GM18520 (cell line): ENCODE measurements around the gene DYNAP.

ENCODE experiments used
- ATAC-seq: cut with Tn5 transposase; IDR thresholded peaks from one replicate; pipeline ENCODE4 v1.9.1; 2021; ENCODE audit not compliant: unreplicated experiment

The DYNAP gene, protein sequence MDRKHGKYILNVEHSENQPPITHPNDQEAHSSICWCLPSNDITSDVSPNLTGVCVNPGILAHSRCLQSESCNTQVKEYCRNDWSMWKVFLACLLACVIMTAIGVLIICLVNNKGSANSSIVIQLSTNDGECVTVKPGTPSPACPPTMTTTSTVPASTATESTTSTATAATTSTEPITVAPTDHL

DNA sequence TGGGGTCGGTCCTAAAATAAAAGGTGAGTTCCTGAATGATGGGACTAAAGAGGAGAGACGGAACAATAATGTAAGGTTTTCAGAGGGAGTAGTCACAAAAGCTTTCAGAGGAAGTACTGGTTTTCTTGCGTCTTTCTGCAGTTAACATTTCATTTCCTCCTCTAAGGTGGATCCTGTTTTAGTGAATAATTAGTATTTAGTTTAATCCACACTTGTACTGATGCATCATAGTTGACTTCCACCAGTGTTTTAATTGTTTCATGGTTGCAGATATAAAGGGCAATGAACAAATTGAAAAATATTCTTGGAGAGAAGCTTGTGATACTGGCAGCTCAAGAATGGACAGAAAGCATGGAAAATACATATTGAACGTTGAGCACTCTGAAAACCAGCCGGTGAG is at the start of gene DYNAP:
Gene DYNAP, plus strand, starts transcription at position 301 of the 400 bp plus-strand sequence. Its CDS starts 38 bp downstream, at position 339.
- no peak for ATAC-seq

DNA sequence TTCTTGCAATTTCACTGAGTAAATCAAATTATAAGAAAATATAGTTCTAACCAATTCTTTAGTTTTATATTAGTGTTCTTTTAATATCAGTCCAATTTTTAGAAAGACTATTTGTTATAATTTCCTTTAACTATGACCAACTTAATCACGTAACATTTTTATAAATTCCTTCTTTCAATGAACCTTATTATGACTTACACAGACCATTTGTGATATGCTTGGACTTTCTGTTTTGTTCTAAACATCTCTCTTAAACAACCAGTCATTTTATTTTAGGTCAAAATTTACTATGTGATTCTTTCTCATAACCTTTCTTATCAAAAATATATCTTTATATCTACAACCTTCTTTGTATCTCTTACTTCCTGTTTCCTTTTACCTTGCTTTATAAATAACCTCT is 39.5 kb upstream of the DYNAP start:
- no peak for ATAC-seq

DNA sequence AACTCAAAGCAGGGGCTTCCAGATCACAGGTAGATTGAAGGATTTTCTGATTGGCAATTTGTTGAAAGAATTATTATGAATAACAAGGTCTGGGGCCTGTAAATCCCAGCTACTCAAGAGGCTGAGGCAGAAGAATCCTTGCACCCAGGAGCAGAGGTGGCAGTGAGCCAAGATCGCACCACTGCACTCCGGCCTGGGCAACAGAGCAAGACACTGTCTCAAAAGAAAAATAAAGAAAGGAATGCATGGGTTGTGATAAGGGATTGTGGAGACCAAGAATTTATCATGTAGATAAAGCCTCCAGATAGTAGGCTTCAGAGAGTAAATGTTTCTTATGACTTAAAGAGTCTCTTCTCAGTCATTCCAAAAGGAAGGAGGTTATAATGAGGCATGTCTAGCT is 35.8 kb upstream of the DYNAP start:
- no peak for ATAC-seq

DNA sequence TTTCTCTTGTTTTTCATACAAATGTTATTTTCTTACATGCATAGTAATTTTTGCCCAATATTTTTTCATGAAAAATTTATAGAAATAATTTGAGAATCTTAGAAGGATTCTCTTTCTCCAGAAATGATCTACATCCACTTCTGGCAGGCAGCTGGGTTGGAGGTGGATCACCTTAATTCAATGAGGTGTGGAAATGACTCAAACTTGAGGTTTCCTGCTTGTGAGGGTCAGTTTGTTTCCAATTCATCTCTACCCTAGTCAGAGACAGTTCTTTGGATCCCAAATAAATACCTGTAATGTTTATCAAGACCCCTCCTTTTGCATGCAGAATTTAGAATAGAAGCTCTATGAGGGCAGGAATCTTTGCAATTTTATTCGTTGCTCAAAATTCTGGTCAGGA is 35.0 kb upstream of the DYNAP start:
- no peak for ATAC-seq

DNA sequence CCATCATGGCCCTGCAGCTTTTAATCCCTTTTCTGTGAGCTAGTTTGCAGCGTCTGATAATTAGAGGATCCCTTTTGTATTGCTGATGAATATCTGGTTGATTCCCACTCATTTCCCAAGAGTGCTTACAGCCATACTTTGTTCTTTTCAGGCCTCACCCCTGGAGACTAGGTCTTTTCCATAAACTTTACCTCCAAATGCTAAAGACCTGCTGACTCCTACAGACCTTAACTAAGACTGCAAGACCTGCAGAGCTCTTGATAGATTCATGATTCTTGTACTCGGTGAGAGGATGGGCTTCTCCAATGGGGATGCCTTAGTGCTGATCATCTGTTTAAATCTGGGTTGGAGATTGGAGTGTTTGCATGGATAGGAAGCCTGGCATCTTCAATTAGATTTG is 33.1 kb upstream of the DYNAP start:
- ATAC-seq: no peak

DNA sequence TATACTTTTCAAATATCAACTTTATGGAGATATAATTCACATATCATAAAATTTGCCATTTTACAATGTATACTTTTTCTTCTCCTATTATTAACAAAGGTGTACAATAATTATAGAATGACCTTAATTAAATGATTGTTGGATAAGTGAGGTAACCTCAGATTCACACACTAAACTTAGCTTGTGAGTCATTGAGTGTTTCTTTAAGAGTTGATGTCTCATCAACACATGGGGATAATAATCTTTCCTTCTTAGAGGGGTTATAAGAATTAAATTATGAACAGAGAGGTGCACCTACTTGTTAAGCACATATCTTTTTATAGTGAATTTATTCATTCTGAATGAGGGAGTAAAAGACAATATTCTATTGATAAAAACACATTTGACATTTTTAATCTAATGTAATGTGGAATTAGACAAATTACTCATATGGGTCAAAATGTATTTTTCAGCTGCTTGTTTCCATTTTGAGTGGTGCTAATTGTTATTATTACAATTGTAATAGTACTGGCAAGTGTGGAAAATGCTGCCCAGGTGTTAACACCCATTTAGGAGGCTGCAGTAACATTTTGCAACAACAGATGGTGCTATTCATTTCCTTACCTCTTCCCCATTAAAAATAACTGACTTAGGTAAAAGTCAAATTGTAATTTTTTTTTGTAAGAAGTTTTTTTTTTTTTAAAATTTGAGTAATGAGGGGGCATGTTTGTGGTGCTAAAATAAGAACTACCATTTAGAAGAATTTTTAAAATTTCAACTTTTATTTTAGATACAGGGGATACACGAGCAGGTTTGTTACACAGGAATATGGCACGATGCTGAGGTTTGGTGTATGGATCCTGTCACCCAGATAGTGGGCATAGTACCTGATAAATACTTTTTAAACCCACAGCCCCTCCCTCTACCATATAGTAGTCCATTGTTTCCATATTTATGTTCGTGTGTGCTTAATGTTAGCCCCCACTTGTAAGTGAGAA is 32.1 kb upstream of the DYNAP start:
- ATAC-seq: no peak

DNA sequence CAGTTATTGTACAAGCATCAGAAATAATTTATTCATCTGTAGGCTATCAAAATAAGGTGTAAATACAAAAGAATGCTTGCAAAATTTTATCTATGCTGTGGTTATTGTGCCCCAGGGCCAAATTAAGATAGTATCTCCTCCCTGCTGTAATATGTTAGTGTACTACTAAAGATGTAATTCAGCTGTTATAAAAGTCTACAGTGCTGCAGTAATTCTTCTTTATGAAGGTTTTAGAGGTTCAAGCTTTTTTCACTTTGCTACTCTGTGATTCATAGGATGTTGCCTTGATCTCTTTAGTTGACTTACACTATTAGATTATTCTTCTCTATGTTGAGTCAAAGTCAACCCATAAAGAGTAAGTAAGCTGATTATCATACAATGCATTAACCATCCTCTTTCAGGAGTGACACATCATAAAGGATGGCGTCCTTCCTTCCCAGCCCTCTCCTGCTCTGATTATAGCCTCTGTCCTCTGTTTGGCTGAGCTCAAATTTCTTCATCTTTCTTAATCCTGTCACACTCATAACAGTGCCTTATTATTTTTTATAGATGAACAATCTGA is 29.3 kb upstream of the DYNAP start:
- no peak for ATAC-seq

DNA sequence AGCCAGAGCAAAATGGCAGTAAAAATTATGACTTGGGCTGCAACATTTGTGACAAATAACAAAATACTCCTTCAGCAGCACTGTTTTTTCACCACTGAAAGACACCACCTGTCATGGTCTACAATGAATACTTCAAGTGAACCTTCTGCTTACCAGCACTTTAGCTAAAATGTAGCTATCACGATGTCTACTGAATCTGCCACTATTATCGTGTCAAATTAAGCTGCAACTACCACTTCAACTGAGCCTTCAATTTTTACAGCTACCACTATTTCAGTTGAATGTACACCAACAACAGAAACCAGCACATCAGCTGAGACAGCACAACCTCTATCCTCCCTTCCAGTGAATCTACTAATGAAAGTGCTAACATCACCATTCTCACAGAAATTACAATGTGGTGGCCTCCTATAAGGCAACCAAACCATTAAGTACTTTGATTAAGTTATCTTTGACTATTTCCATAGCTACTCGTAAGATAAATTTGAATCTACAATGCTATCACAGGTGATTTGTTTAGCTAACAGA is 10.8 kb upstream of the DYNAP start:
- no peak for ATAC-seq

DNA sequence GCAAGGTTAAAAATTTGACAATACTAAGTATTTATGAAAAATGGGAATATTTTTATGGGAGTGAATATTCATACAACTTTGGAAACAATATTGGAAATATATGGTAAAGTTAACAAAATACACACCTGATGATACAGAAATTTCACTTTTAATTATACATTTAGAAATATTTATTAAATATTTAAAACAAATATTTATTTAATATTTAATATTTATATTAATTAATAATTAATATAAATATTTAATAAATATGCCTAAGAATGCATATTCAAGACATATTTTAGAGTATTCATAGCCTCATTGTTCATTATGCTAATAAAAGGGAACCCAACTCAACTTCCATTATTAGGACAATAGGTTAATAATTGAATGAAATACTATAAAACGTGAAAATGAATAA is 7.0 kb upstream of the DYNAP start:
- ATAC-seq: no peak

DNA sequence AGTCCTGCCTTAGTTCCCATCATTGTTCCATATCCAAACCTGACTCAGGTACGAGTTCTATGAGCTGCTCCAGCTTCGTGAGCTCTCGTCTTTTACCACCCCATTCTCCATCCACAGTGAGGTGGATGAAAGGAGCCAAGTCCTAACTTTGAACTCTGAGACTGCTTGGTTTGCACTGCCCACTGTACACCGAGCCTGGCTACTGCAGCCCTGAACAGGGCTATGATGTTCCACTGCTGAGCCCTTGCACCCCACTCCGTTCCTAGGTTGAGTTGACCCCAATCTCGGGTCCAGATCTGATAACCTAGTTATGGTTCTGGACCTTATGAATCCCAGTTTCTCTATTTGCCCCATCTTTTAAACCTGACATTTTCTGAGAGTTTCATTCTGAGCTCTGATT is 5.3 kb upstream of the DYNAP start:
- no peak for ATAC-seq

DNA sequence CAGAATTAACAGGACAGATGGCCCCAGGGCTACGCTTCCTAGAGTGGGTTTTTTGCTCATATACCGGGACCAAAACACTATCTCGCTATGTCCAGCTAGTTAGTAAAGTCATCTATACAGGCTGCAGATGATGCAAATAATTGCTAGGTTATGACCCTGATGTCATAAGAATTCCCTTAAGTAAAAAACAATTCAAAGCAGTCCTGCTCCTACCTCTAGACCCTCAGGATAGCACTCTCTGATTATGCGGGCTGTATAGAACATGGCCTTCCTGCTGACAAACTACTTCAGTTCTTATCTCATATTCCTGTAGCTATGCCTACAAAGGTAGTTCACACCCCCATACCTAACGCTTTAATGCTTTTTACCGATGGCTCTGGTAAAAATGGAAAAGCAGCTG is 13.2 kb downstream of the DYNAP start:
- no peak for ATAC-seq

DNA sequence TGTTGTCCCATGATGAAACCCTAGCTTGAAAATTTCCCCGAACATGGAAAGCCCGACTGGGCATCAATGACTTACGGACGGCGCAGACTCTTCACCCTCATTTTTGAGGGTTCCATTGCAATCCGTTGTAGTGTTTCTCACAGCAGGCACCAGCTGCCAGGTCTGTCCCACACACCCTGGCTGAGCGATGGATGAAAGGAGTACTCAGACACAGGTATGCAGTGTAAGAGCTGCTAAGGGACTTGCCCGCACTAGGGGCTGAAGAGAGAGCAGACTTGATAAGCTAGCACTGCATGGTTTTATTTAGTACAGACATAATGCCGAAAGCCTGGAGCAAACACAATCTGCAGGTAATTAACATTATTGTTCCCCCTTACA is 15.8 kb downstream of the DYNAP start:
- ATAC-seq: no peak

DNA sequence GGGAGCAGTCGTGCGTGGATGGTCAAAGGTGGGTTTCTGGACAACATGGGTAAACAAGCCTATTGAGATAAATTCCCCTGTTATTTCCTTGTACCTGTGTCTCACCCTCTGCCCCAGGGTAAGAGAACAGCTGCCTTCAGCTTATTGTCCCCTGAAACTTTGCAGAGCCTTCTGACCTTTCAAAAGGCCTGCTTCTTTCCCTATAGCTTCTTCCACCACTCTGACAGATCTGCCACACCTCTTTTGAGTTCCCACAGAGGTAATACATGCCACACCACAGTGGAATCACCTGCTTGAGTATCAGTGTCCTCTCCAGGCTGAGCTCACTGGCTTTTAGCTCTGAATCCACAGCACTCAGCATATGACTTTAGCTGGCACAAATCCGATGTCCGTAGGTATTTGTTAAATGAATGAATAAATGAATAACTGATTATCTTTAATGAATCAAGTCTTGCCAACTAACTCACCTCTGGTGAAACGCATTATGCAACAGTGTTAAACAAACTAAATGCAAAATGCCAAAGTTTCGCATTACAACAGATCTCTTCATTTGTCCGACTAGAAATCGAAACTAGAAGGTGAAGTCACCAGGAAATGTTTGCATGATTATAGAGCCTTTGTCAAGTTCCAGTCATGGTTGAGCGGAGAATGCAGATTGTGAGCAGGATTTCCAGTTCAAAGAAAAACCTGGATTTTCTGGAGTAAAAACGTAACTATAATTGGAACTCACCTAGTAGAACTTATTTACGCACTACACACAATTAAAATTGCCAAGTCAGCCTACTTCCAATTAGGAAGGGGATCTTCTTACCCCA is 16.4 kb downstream of the DYNAP start:
- ATAC-seq: no peak

DNA sequence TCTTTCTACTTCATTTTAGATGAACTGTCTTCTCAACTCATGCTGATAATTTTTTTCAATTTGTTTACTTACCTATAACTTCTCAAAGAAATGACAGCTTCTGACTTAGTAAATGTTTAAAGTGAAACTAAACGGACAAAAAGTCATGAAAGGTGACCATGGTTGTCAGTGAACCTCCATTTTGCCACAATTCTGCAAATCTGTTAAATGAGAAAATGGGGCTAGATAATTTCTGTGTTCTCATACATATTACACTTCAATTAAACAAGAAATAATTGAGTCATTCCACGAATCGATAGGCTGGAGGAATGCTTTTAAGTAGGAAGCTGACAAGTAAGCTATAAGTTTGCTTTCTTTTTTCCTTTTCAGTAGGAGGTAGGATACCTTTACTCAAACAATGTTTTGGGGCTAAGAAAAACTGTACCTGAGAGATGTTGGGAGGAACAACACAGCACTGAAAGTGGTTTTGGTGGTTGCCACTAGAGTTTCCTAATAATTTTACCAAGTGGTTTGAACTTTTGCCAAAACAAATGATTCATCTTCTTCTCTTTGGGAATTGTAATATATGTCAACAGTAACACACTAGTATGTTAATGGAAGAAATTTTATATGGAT is 17.1 kb downstream of the DYNAP start:
- ATAC-seq: no peak

DNA sequence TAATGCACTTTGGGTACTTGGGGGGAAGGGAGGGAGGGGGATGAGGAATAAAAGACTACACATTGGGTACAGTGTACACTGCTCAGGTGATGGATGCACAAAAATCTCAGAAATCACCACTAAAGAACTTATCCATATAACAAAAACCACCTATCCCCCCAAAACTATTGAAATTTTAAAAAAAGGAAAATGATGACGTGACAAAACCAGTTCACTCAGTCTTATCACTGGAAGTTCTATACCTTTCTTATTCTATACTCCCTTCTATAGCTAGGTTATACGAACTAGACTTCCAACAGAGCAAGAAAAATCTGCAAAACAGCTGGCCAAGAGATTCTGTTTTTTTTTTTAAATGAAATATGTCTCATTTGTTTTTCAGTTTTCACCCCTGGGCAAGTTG is 20.8 kb downstream of the DYNAP start:
- ATAC-seq: no peak

DNA sequence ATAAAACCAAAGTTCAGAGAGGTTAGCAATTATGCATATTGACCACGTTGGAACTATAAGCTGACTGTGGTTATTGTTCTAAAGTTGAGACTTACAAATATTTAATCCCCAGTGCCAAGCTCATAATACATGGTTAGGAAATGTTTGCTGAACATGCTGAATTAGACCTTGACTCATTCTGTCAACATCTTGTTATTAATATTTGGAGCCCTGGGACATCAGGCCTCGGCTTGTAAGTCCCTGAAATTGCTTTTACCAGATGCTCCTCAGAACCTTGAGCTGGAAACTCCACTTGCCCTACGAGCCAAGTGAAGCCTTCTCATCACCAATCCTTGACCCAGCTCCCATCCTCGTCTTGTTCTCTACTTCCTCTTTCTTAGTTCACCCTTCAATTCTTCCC is 21.2 kb downstream of the DYNAP start:
- no peak for ATAC-seq

DNA sequence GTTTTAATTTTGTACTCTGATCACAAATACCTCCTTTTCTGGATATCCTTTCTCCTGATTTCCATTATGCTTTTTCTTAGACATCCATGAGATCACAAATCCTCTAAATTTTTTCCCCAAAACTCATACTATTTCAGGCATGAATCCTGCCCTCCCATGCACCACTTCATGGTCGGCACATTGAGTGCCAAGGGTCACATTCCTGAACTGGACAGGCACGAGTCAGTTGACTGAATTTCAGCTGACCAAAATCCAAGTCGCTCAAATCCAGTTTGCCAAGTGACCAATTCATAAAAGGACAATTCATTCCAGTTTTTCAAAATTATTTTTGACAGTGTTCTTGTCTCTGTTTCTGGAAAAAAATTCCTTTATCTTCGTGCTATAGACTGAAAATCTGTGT is 22.1 kb downstream of the DYNAP start:
- ATAC-seq: no peak

DNA sequence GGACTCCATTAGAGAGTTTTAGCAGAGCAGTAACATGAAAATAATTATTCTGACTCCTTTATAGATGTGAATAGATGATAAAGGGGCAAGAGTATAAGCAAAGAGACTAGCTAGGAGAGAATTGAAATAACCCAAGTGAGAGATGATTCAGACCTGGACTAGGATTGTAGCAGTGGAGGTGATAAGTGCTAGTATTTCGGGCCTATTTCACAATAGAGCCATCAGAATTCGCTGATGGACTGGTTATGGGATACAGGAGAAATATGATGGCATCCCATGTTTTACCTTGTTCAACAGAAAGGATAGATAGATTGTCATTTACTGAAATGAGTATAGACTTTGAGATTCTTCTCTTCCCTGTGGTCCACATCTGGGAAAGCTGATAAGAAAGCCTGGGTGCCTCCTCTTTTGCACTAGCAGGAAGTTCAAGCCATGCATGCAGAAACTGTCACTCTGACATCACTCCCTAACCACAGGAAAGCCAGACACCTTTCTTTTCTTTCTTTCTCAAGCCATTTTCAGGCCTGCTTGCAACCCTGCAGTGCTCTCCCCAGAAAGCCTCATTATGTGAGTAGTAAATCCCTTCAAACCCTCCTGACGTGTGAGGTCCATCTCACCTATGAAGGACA is 25.3 kb downstream of the DYNAP start:
- peak; percentile 51 for ATAC-seq

DNA sequence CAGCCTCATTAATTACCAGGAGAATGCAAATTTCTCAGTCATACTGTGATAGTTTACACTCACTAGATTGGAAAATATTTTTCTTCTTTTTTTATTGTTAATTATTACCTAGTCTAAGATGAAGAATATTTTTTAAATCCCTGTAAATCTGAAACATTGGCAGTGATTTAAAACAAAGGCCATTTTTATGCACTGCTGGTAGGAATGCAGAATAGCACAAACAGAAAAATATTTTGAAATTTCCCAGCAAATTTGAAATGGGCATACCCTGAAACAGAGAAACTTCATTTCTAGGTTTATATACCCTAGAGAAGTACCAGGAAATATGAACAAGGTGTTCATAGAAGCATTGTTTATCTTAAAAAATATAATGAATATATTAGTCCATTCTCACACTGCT is 31.0 kb downstream of the DYNAP start:
- ATAC-seq: no peak

DNA sequence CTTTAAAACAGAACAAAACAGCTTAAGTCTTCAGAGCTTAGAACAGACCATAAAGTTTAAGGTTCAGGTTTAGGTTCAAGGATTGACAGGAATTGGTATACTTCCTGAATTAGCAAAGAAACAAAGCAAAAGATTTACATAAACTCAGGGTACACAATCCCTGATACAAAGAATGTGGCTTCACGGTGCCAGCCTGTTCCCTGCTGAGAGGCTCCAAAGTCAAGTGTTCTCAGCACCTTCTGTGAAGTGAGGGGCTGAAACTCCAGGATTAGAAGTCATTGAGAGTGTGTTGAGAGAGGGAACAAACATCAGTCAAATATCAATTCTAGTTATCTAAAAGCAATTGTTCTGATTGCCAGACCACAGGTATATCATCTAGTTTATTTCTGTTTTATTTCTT is 35.7 kb downstream of the DYNAP start:
- no peak for ATAC-seq
